T-cell (primary cell): ENCODE measurements around the gene P2RY8. TPM values are rescaled to one million over a fixed set of nuclear protein-coding genes. Genes with fewer than 3 reads are reported as not detected.

Experiments used
- ATAC-seq, 4 experiments: fragments of 200-7000 bp in 3 of 4; fragments of 150-1000 bp in 1 of 4; cut with Tn5 transposase; replicated peaks in 1 of 4; 1 replicate in 3 of 4; 2 replicates in 1 of 4; pipeline ENCODE4 v1.10.0; 2021; ENCODE audit warnings: moderate library complexity in 3 of 4, mild to moderate bottlenecking in 2 of 4, moderate number of reproducible peaks in 1 of 4
- CTCF ChIA-PET, 2 donors: fragments of 300-600 bp; sonication (Branson Sonifier 250); formaldehyde crosslinking; loops; one replicate each; lab custom pipeline; 2022; ENCODE audit warnings: antibody characterized with exemption in 2 of 2; lab: Charles Lee
- POLR2A ChIA-PET, 2 donors: fragments of 300-600 bp; sonication (Branson Sonifier 250); formaldehyde crosslinking; loops; one replicate each; lab custom pipeline; 2022; ENCODE audit warnings: antibody characterized with exemption in 2 of 2; lab: Charles Lee
- DNase-seq, 35 experiments: peaks; one replicate each; pipeline versions ENCODE4 v3.0.0 to v3.0.0-alpha.2; 2013 to 2023
- H3K27ac ChIP-seq: one replicate; pipeline ENCODE4 v1.5.1; 2013; ENCODE audit warnings: low read length
- H3K27me3 ChIP-seq, 2 experiments: replicated peaks in 1 of 2; 1 replicate in 1 of 2; 2 replicates in 1 of 2; pipeline versions ENCODE4 v1.6.1 to v1.7.0; 2013; ENCODE audit warnings: low read length in 1 of 2, mixed read lengths in 1 of 2; ENCODE audit not compliant: control insufficient read depth in 2 of 2, insufficient read depth in 2 of 2; ENCODE audit errors: extremely low read depth in 1 of 2
- H3K36me3 ChIP-seq, 2 donors: 1 replicate in 1 of 2; 2 replicates in 1 of 2; pipeline versions ENCODE4 v1.6.1 to v1.7.0; 2013; ENCODE audit warnings: low read length in 1 of 2; ENCODE audit not compliant: control insufficient read depth in 2 of 2, insufficient read depth in 1 of 2; ENCODE audit errors: extremely low read depth in 1 of 2
- H3K4me1 ChIP-seq, 2 experiments: 1 replicate in 1 of 2; 2 replicates in 1 of 2; pipeline versions ENCODE4 v1.6.1 to v1.7.0; 2013; ENCODE audit warnings: low read length in 2 of 2, mixed read lengths in 1 of 2; ENCODE audit not compliant: insufficient read depth in 2 of 2, control insufficient read depth in 1 of 2; ENCODE audit errors: extremely low read depth in 1 of 2
- H3K4me3 ChIP-seq, 2 donors: 1 replicate in 1 of 2; 2 replicates in 1 of 2; pipeline versions ENCODE4 v1.5.1 to v1.7.0; 2013; ENCODE audit warnings: mild to moderate bottlenecking in 2 of 2, low read length in 1 of 2, moderate library complexity in 1 of 2; ENCODE audit not compliant: control insufficient read depth in 1 of 2; ENCODE audit errors: extremely low read depth in 1 of 2
- H3K9me3 ChIP-seq: 2 replicates; pipeline ENCODE4 v1.7.0; 2013
- H3K27ac Mint-ChIP-seq, 2 donors: one replicate each; pipeline ENCODE4 v1.8.0; 2020 to 2021; ENCODE audit warnings: mild to moderate bottlenecking in 2 of 2, mixed read lengths in 2 of 2
- H3K27me3 Mint-ChIP-seq, 2 donors: one replicate each; pipeline ENCODE4 v1.8.0; 2021 to 2022; ENCODE audit warnings: mixed read lengths in 2 of 2
- H3K36me3 Mint-ChIP-seq: one replicate; pipeline ENCODE4 v1.8.0; 2021; ENCODE audit warnings: mixed read lengths
- H3K4me1 Mint-ChIP-seq, 3 donors: one replicate each; pipeline ENCODE4 v1.8.0; 2020 to 2022; ENCODE audit warnings: mixed read lengths in 3 of 3, mild to moderate bottlenecking in 1 of 3
- H3K4me3 Mint-ChIP-seq, 3 donors: one replicate each; pipeline ENCODE4 v1.8.0; 2020 to 2022; ENCODE audit warnings: mild to moderate bottlenecking in 3 of 3, mixed read lengths in 3 of 3, moderate library complexity in 3 of 3
- H3K9me3 Mint-ChIP-seq, 3 donors: one replicate each; pipeline ENCODE4 v1.8.0; 2020 to 2022; ENCODE audit warnings: mixed read lengths in 3 of 3
- WGBS: methylation state at CpG from one replicate; pipeline ENCODE4 v1.1.5; 2013; ENCODE audit warnings: missing lambda C conversion rate; ENCODE audit not compliant: insufficient coverage; 5-methylcytosine and 5-hydroxymethylcytosine counted together
- total RNA-seq, 35 experiments: library from RNA in 6 of 35; stranded (reverse) in 6 of 35; fragments of 120-200 nt in 1 of 35; gene quantifications; one replicate each; pipeline versions ENCODE4 v1.2.1 to v1.2.4 and lab custom pipeline; 2013 to 2026

Gene P2RY8
- total RNA-seq, 5 donors from 2014 or later (not counting 1 experiment from before 2014, with no cell fraction given): 114 to 219 (median 182) TPM

- Mint-ChIP-seq H3K9me3 (peaks cover 0 to 8% (median 0%) of the 10 kb centered on the region in 3 donors), H3K4me3 (no peak overlapping the region), H3K36me3 (peaks cover 36% of the 10 kb centered on the region), H3K27ac (no peak overlapping the region), H3K27me3 (no peaks in the 10 kb centered on the region), H3K4me1 (peaks cover 0 to 15% (median 0%) of the 10 kb centered on the region in 3 donors)
- POLR2A ChIA-PET: no interaction called here
- H3K27ac ChIP-seq: no peak overlapping the region
- no peaks in the 10 kb centered on the region for H3K4me1 ChIP-seq
- CTCF ChIA-PET: no interaction called here
- peaks cover 22 to 42% of the 10 kb centered on the region in 2 donors for H3K36me3 ChIP-seq
- H3K27me3 ChIP-seq: no peaks in the 10 kb centered on the region
- H3K9me3 ChIP-seq: no peaks in the 10 kb centered on the region
- DNase-seq: no peak
- ATAC-seq: no peak
- H3K4me3 ChIP-seq: no peak overlapping the region
- 87% methylated on average over 15 of the region's 15 CpGs for WGBS
These were observed 120.6 kb downstream of the P2RY8 start for GRCh38 chrX:1416327-1416784.

Other genes with a start within 250 kb of the P2RY8 start
- under 1 TPM; 0.16 to 0.75 (median 0.35) TPM for gene IL3RA, start 200.4 kb downstream of the P2RY8 start, total RNA-seq
- gene SLC25A6, start 145.1 kb downstream of the P2RY8 start, total RNA-seq: 100 to 1,000 TPM; 293 to 355 (median 334) TPM
- gene ASMTL, start 84.3 kb downstream of the P2RY8 start, total RNA-seq: 10 to 100 TPM; 44.9 to 48.8 (median 45.4) TPM
- gene AKAP17A, start 54.4 kb upstream of the P2RY8 start, total RNA-seq: 100 to 1,000 TPM; 120 to 162 (median 155) TPM
- gene ASMT, start 77.9 kb upstream of the P2RY8 start, total RNA-seq: under 1 TPM in 1 of 5 donors, not detected in 4; 0.98 TPM